Measurements from ENCODE around the gene SUV39H2. TPM values are rescaled to one million over a fixed set of nuclear protein-coding genes. Genes with fewer than 3 reads are reported as not detected.

Gene SUV39H2
- total and polyA plus RNA-seq, 4 donors = 1.8 to 7.5 (median 2.9) TPM

GRCh38 chr10:14904316-14904732 is 25.7 kb downstream of the SUV39H2 start:
- H3K36me3 ChIP-seq (ENCODE audit: control insufficient read depth in 4 of 4, insufficient read depth in 3 of 4, low read depth in 1 of 4, low read length in 3 of 4) = peaks cover 0 to 11% (median 7%) of the 10 kb centered on the region in 4 donors
- 45% methylated on average over 1 of the region's 1 CpG for WGBS
- no peak overlapping the region for H3K27ac ChIP-seq (ENCODE audit: low read depth in 1 of 2, low read length in 2 of 2)
- H3K9ac ChIP-seq (ENCODE audit: low read depth in 1 of 2, low read length in 2 of 2) = no peak overlapping the region
- H3K9me3 ChIP-seq (ENCODE audit: control insufficient read depth in 4 of 4, low read length in 3 of 4) = no peaks in the 10 kb centered on the region
- no peak overlapping the region for H3K4me3 ChIP-seq (ENCODE audit: low read depth in 1 of 3, low read length in 3 of 3)
- no peaks in the 10 kb centered on the region for H3K4me1 ChIP-seq (ENCODE audit: control insufficient read depth in 4 of 4, insufficient read depth in 4 of 4, low read length in 3 of 4)
- H3K27me3 ChIP-seq (ENCODE audit: control insufficient read depth in 4 of 4, insufficient read depth in 4 of 4, low read length in 3 of 4) = no peaks in the 10 kb centered on the region
- TF ChIP-seq EGR1 (IDR thresholded peaks at IDR 0.05; ENCODE audit: low read depth in 2 of 2) (no peak), ZBTB33 (IDR thresholded peaks at IDR 0.05) (no peak), CTCF (IDR thresholded peaks at IDR 0.05; ENCODE audit: low read depth, low read length, missing input control) (peak; percentile 47), FOXA2 (IDR thresholded peaks at IDR 0.05) (no peak), ATF3 (IDR thresholded peaks at IDR 0.05) (no peak), HNF4A (conservative IDR thresholded peaks at IDR 0.05) (no peak), RAD21 (IDR thresholded peaks at IDR 0.05) (peak; percentile 55 to 57), JUND (IDR thresholded peaks at IDR 0.05) (no peak), SP1 (IDR thresholded peaks at IDR 0.05) (no peak), RXRA (IDR thresholded peaks at IDR 0.05) (no peak), HNF4G (IDR thresholded peaks at IDR 0.05) (no peak)
- no peak for DNase-seq (ENCODE audit: low spot score)

- WGBS = 95% methylated on average over 2 of the region's 2 CpGs
- Histone ChIP-seq H3K9me3 (ENCODE audit: control insufficient read depth in 4 of 4, low read length in 3 of 4) (no peaks in the 10 kb centered on the region), H3K4me1 (ENCODE audit: control insufficient read depth in 4 of 4, insufficient read depth in 4 of 4, low read length in 3 of 4) (no peaks in the 10 kb centered on the region), H3K27me3 (ENCODE audit: control insufficient read depth in 4 of 4, insufficient read depth in 4 of 4, low read length in 3 of 4) (no peaks in the 10 kb centered on the region), H3K9ac (ENCODE audit: low read depth in 1 of 2, low read length in 2 of 2) (no peak overlapping the region), H3K27ac (ENCODE audit: low read depth in 1 of 2, low read length in 2 of 2) (no peak overlapping the region), H3K36me3 (ENCODE audit: control insufficient read depth in 4 of 4, insufficient read depth in 3 of 4, low read depth in 1 of 4, low read length in 3 of 4) (peaks cover 0 to 12% (median 7%) of the 10 kb centered on the region in 4 donors), H3K4me3 (ENCODE audit: low read depth in 1 of 3, low read length in 3 of 3) (no peak overlapping the region)
- DNase-seq (ENCODE audit: low spot score) = no peak
- no peak for TF ChIP-seq YY1 (IDR thresholded peaks at IDR 0.05)
These were observed 26.2 kb downstream of the SUV39H2 start for GRCh38 chr10:14904864-14905263.

- H3K4me1 ChIP-seq (ENCODE audit: control insufficient read depth in 4 of 4, insufficient read depth in 4 of 4, low read length in 3 of 4) = no peaks in the 10 kb centered on the region
- no peak overlapping the region for H3K4me3 ChIP-seq (ENCODE audit: low read depth in 1 of 3, low read length in 3 of 3)
- no peaks in the 10 kb centered on the region for H3K27me3 ChIP-seq (ENCODE audit: control insufficient read depth in 4 of 4, insufficient read depth in 4 of 4, low read length in 3 of 4)
- 91% methylated on average over 2 of the region's 2 CpGs for WGBS
- no peak for DNase-seq (ENCODE audit: low spot score)
- H3K9me3 ChIP-seq (ENCODE audit: control insufficient read depth in 4 of 4, low read length in 3 of 4) = no peaks in the 10 kb centered on the region
- H3K36me3 ChIP-seq (ENCODE audit: control insufficient read depth in 4 of 4, insufficient read depth in 3 of 4, low read depth in 1 of 4, low read length in 3 of 4) = peaks cover 0 to 17% (median 6%) of the 10 kb centered on the region in 4 donors
- H3K9ac ChIP-seq (ENCODE audit: low read depth in 1 of 2, low read length in 2 of 2) = no peak overlapping the region
- no peak overlapping the region for H3K27ac ChIP-seq (ENCODE audit: low read depth in 1 of 2, low read length in 2 of 2)
- TF ChIP-seq YY1 (IDR thresholded peaks at IDR 0.05) (no peak), HNF4A (conservative IDR thresholded peaks at IDR 0.05) (no peak), HNF4G (IDR thresholded peaks at IDR 0.05) (no peak), EGR1 (IDR thresholded peaks at IDR 0.05; ENCODE audit: low read depth in 2 of 2) (no peak), FOXA1 (IDR thresholded peaks at IDR 0.05) (no peak), ZBTB33 (IDR thresholded peaks at IDR 0.05) (no peak), ATF3 (IDR thresholded peaks at IDR 0.05) (no peak), SP1 (IDR thresholded peaks at IDR 0.05) (no peak), GABPA (IDR thresholded peaks at IDR 0.05 in 1 of 2, conservative IDR thresholded peaks at IDR 0.05 in 1 of 2) (no peak), RXRA (IDR thresholded peaks at IDR 0.05) (no peak), REST (IDR thresholded peaks at IDR 0.05) (no peak)
These were observed 27.2 kb downstream of the SUV39H2 start for GRCh38 chr10:14905890-14906289.
